Muscle layer of colon (tissue), 2 donors: ENCODE results near the gene ARHGEF18.

Source experiments
- H3K27ac ChIP-seq: one replicate; pipeline ENCODE4 v1.7.0; 2013; ENCODE audit warnings: low read depth, mild to moderate bottlenecking, low read length, moderate library complexity
- H3K27me3 ChIP-seq, 2 donors: one replicate each; pipeline ENCODE4 v1.7.0; 2013; ENCODE audit warnings: low read length in 2 of 2, mild to moderate bottlenecking in 2 of 2; ENCODE audit not compliant: insufficient read depth in 2 of 2, control insufficient read depth in 1 of 2
- H3K36me3 ChIP-seq: one replicate; pipeline ENCODE4 v1.7.0; 2013; ENCODE audit warnings: mild to moderate bottlenecking, low read length; ENCODE audit not compliant: insufficient read depth
- H3K4me1 ChIP-seq: one replicate; pipeline ENCODE4 v1.7.0; 2013; ENCODE audit warnings: mild to moderate bottlenecking, low read length; ENCODE audit not compliant: insufficient read depth
- H3K4me3 ChIP-seq, 2 donors: one replicate each; pipeline ENCODE4 v1.7.0; 2013; ENCODE audit warnings: low read length in 2 of 2, low read depth in 1 of 2, mild to moderate bottlenecking in 1 of 2, moderate library complexity in 1 of 2
- H3K9ac ChIP-seq: one replicate; pipeline ENCODE4 v1.7.0; 2013; ENCODE audit warnings: low read length
- H3K9me3 ChIP-seq: one replicate; pipeline ENCODE4 v1.7.0; 2013; ENCODE audit warnings: mild to moderate bottlenecking, low read length
- donor health status: abdominal sarcoma.
- donor health status: Adenocarcinoma of cecum.

Gene ARHGEF18

GRCh38 chr19:7349961-7350711 lies 1.4 kb downstream of the ARHGEF18 start:
- Histone ChIP-seq H3K9me3 (no peaks in the 10 kb centered on the region), H3K4me3 (no peak overlapping the region), H3K36me3 (no peaks in the 10 kb centered on the region), H3K4me1 (peaks cover 7% of the 10 kb centered on the region), H3K27ac (no peak overlapping the region), H3K9ac (no peak overlapping the region), H3K27me3 (no peaks in the 10 kb centered on the region)

GRCh38 chr19:7351861-7352260 lies 3.1 kb downstream of the ARHGEF18 start:
- H3K4me3 ChIP-seq: no peak overlapping the region
- H3K27me3 ChIP-seq: no peaks in the 10 kb centered on the region
- no peak overlapping the region for H3K9ac ChIP-seq
- H3K4me1 ChIP-seq: peaks cover 13% of the 10 kb centered on the region
- no peaks in the 10 kb centered on the region for H3K36me3 ChIP-seq
- no peaks in the 10 kb centered on the region for H3K9me3 ChIP-seq
- H3K27ac ChIP-seq: no peak overlapping the region

GRCh38 chr19:7355151-7355820 lies 6.5 kb downstream of the ARHGEF18 start:
- Histone ChIP-seq H3K27me3 (no peaks in the 10 kb centered on the region), H3K4me1 (peaks cover 21% of the 10 kb centered on the region), H3K9ac (peak overlapping the region; percentile 23), H3K9me3 (no peaks in the 10 kb centered on the region), H3K27ac (peak overlapping the region; percentile 66), H3K4me3 (peak overlapping the region; percentile 64 to 72), H3K36me3 (no peaks in the 10 kb centered on the region)

- Histone ChIP-seq H3K27me3 (no peaks in the 10 kb centered on the region), H3K4me1 (peaks cover 21% of the 10 kb centered on the region), H3K36me3 (no peaks in the 10 kb centered on the region), H3K9ac (peak overlapping the region; percentile 23), H3K27ac (peak overlapping the region; percentile 66), H3K4me3 (peak overlapping the region; percentile 64 to 72), H3K9me3 (no peaks in the 10 kb centered on the region)
Measured at GRCh38 chr19:7355871-7356270, 7.1 kb downstream of the ARHGEF18 start.

- Histone ChIP-seq H3K9ac (peak overlapping the region; percentile 29), H3K4me1 (peaks cover 21% of the 10 kb centered on the region), H3K27me3 (no peaks in the 10 kb centered on the region), H3K27ac (peak overlapping the region; percentile 66), H3K4me3 (peak overlapping the region; percentile 64 to 72), H3K9me3 (no peaks in the 10 kb centered on the region), H3K36me3 (no peaks in the 10 kb centered on the region)
Measured at GRCh38 chr19:7356899-7357627, 8.3 kb downstream of the ARHGEF18 start.

- Histone ChIP-seq H3K4me3 (no peak overlapping the region), H3K4me1 (peaks cover 21% of the 10 kb centered on the region), H3K9ac (no peak overlapping the region), H3K36me3 (no peaks in the 10 kb centered on the region), H3K27ac (no peak overlapping the region), H3K9me3 (no peaks in the 10 kb centered on the region), H3K27me3 (no peaks in the 10 kb centered on the region)
Measured at GRCh38 chr19:7358102-7358597, 9.4 kb downstream of the ARHGEF18 start.

GRCh38 chr19:7360393-7360984 lies 11.8 kb downstream of the ARHGEF18 start:
- Histone ChIP-seq H3K9me3 (no peaks in the 10 kb centered on the region), H3K27ac (peak overlapping the region; percentile 45), H3K4me1 (peaks cover 11% of the 10 kb centered on the region), H3K27me3 (no peaks in the 10 kb centered on the region), H3K4me3 (no peak overlapping the region), H3K36me3 (peaks cover 10% of the 10 kb centered on the region), H3K9ac (no peak overlapping the region)

GRCh38 chr19:7363225-7363624 lies 14.5 kb downstream of the ARHGEF18 start:
- Histone ChIP-seq H3K27me3 (no peaks in the 10 kb centered on the region), H3K9ac (no peak overlapping the region), H3K27ac (no peak overlapping the region), H3K4me1 (peaks cover 4% of the 10 kb centered on the region), H3K9me3 (no peaks in the 10 kb centered on the region), H3K36me3 (peaks cover 10% of the 10 kb centered on the region), H3K4me3 (no peak overlapping the region)

- no peaks in the 10 kb centered on the region for H3K9me3 ChIP-seq
- H3K9ac ChIP-seq: no peak overlapping the region
- H3K27ac ChIP-seq: peak overlapping the region; percentile 72
- no peak overlapping the region for H3K4me3 ChIP-seq
- no peaks in the 10 kb centered on the region for H3K27me3 ChIP-seq
- peaks cover 10% of the 10 kb centered on the region for H3K36me3 ChIP-seq
- H3K4me1 ChIP-seq: peaks cover 30% of the 10 kb centered on the region
Measured at GRCh38 chr19:7366701-7367420, 18.1 kb downstream of the ARHGEF18 start.

GRCh38 chr19:7368456-7368855 lies 19.7 kb downstream of the ARHGEF18 start:
- Histone ChIP-seq H3K27ac (peak overlapping the region; percentile 90), H3K36me3 (peaks cover 9% of the 10 kb centered on the region), H3K9me3 (no peaks in the 10 kb centered on the region), H3K9ac (no peak overlapping the region), H3K4me1 (peaks cover 43% of the 10 kb centered on the region), H3K4me3 (no peak overlapping the region), H3K27me3 (no peaks in the 10 kb centered on the region)
